A549 (cell line): ENCODE data around the gene SPRR3. TPM values are rescaled to one million over a fixed set of nuclear protein-coding genes. Genes with fewer than 3 reads are reported as not detected.

Experiments used
- ATAC-seq, 2 experiments: fragments of 200-7000 bp in 1 of 2; fragments of >200 bp in 1 of 2; cut with Nextera tagmentation in 1 of 2; cut with Tn5 transposase in 1 of 2; 3 replicates each; pipeline versions ENCODE4 v1.8.0 to v1.9.1; 2018 to 2020; ENCODE audit warnings: mild to moderate bottlenecking in 1 of 2, moderate library complexity in 1 of 2
- CTCF ChIA-PET: fragments of 300-600 bp; sonication (Branson Sonifier 250); formaldehyde crosslinking; extraction: SDS; loops from one replicate; lab custom pipeline; 2021; ENCODE audit warnings: antibody characterized with exemption, inconsistent platforms; lab: Yijun Ruan, JAX
- POLR2A ChIA-PET: fragments of 350-600 bp; formaldehyde crosslinking; extraction: SDS; loops from one replicate; lab custom pipeline; 2021; ENCODE audit warnings: antibody characterized with exemption, inconsistent platforms; lab: Yijun Ruan, JAX
- DNase-seq, 2 experiments: peaks; one replicate each; pipeline versions ENCODE4 v3.0.0 to v3.0.0-alpha.2; 2011 to 2016; ENCODE audit warnings: low read depth in 1 of 2, low spot score in 1 of 2
- FAIRE-seq: peaks from 2 replicates; lab custom pipeline; 2011; peaks lifted over from hg19 to GRCh38; lab: Jason Lieb, UNC
- H3K27ac ChIP-seq, 2 experiments: fragments of >200 bp; sonication (Bioruptor Twin); formaldehyde crosslinking; 3 replicates each; pipeline ENCODE4 v1.5.1; 2016 to 2017
- H3K4me1 ChIP-seq: fragments of >200 bp; sonication (Bioruptor Twin); formaldehyde crosslinking; 3 replicates; pipeline ENCODE4 v1.6.1; 2016
- H3K4me2 ChIP-seq: fragments of >200 bp; sonication (Bioruptor Twin); formaldehyde crosslinking; 3 replicates; pipeline ENCODE4 v1.6.1; 2016
- H3K4me3 ChIP-seq: fragments of >200 bp; sonication (Bioruptor Twin); formaldehyde crosslinking; 3 replicates; pipeline ENCODE4 v1.5.1; 2016
- H3K9me3 ChIP-seq: fragments of >200 bp; sonication (Bioruptor Twin); formaldehyde crosslinking; 3 replicates; pipeline ENCODE4 v1.6.1; 2016
- BHLHE40 ChIP-seq: IDR thresholded peaks from 2 replicates; pipeline ENCODE4 v1.6.1; 2012; ENCODE audit warnings: low read depth, low read length, inconsistent platforms
- CEBPB ChIP-seq, 2 experiments: fragments of >200 bp in 1 of 2; sonication (Bioruptor Twin) in 1 of 2; formaldehyde crosslinking in 1 of 2; IDR thresholded peaks; 2 replicates each; pipeline ENCODE4 v1.6.1; 2012 to 2016
- CHD2 ChIP-seq: fragments of 150-350 bp; IDR thresholded peaks from 2 replicates; pipeline ENCODE4 v1.6.1; 2014; ENCODE audit warnings: low read length; ENCODE audit not compliant: partially characterized antibody
- EHF ChIP-seq: fragments of 250-450 bp; sonication (Bioruptor Pico); IDR thresholded peaks from 2 replicates; pipeline ENCODE4 v1.5.0; 2020; ENCODE audit warnings: mild to moderate bottlenecking
- EHMT2 ChIP-seq: fragments of 200-600 bp; sonication (generic); IDR thresholded peaks from 2 replicates; pipeline ENCODE4 v1.6.1; 2016; ENCODE audit warnings: antibody characterized with exemption, low read depth, mild to moderate bottlenecking, moderate library complexity
- FOSB ChIP-seq: fragments of 250-450 bp; sonication (Bioruptor Pico); IDR thresholded peaks from 2 replicates; pipeline ENCODE4 v1.5.0; 2020; ENCODE audit warnings: mild to moderate bottlenecking, moderate library complexity
- FOSL2 ChIP-seq, 2 experiments: fragments of 450-650 bp in 1 of 2; fragments of >200 bp in 1 of 2; sonication (Bioruptor Twin) in 1 of 2; formaldehyde crosslinking; IDR thresholded peaks; 2 replicates each; pipeline versions ENCODE4 v1.5.0 to v1.6.1; 2016 to 2020; ENCODE audit warnings: mild to moderate bottlenecking in 1 of 2, moderate library complexity in 1 of 2
- GATA3 ChIP-seq: IDR thresholded peaks from 2 replicates; pipeline ENCODE4 v1.6.1; 2012; ENCODE audit warnings: borderline replicate concordance
- HOXA7 ChIP-seq: fragments of 250-450 bp; sonication (Bioruptor Pico); IDR thresholded peaks from 2 replicates; pipeline ENCODE4 v1.5.0; 2020; ENCODE audit warnings: mild to moderate bottlenecking, moderate library complexity
- HOXB5 ChIP-seq: fragments of 250-450 bp; sonication (Bioruptor Pico); IDR thresholded peaks from 2 replicates; pipeline ENCODE4 v1.5.0; 2020; ENCODE audit warnings: mild to moderate bottlenecking, moderate library complexity
- KDM1A ChIP-seq: fragments of 200-600 bp; sonication (generic); IDR thresholded peaks from 2 replicates; pipeline ENCODE4 v1.6.1; 2016; ENCODE audit warnings: low read depth, mild to moderate bottlenecking
- NFE2L2 ChIP-seq: fragments of 150-350 bp; conservative IDR thresholded peaks from 2 replicates; pipeline ENCODE4 v1.6.1; 2014; ENCODE audit warnings: low read length
- POLR2A ChIP-seq: IDR thresholded peaks from 2 replicates; pipeline ENCODE4 v1.6.1; 2012; ENCODE audit warnings: mild to moderate bottlenecking, low read length
- RAD21 ChIP-seq, 2 experiments: fragments of >200 bp in 1 of 2; sonication (Bioruptor Twin) in 1 of 2; formaldehyde crosslinking in 1 of 2; IDR thresholded peaks in 1 of 2; conservative IDR thresholded peaks in 1 of 2; 2 replicates in 1 of 2; 3 replicates in 1 of 2; pipeline ENCODE4 v1.6.1; 2012 to 2018; ENCODE audit warnings: inconsistent platforms in 1 of 2
- RCOR1 ChIP-seq: fragments of 150-350 bp; IDR thresholded peaks from 2 replicates; pipeline ENCODE4 v1.6.1; 2014; ENCODE audit warnings: antibody characterized with exemption, low read length, low read depth
- RFX5 ChIP-seq: fragments of 450-650 bp; IDR thresholded peaks from 2 replicates; pipeline ENCODE4 v1.7.1; 2014; ENCODE audit warnings: antibody characterized with exemption, mild to moderate bottlenecking, moderate library complexity
- SREBF2 ChIP-seq: fragments of 450-650 bp; IDR thresholded peaks from 2 replicates; pipeline ENCODE4 v1.6.1; 2014; ENCODE audit warnings: mild to moderate bottlenecking, moderate library complexity
- ZNF302 ChIP-seq: fragments of 250-450 bp; sonication (Bioruptor Pico); IDR thresholded peaks from 2 replicates; pipeline ENCODE4 v1.9.0; 2021; ENCODE audit warnings: inconsistent platforms, mild to moderate bottlenecking, moderate library complexity
- ZSCAN20 ChIP-seq: fragments of 250-450 bp; sonication (Bioruptor Pico); IDR thresholded peaks from 2 replicates; pipeline ENCODE4 v1.8.0; 2022; ENCODE audit warnings: mild to moderate bottlenecking, moderate library complexity
- WGBS: methylation state at CpG from one replicate; pipeline ENCODE4 v1.1.6; 2017; ENCODE audit errors: missing lambda C conversion rate; 5-methylcytosine and 5-hydroxymethylcytosine counted together
- polyA plus RNA-seq, 4 experiments: library from polyadenylated mRNA; depleted of rRNA in 3 of 4; stranded (reverse); fragments of >200 nt; fragmentation: RNase III in 1 of 4; extraction: RNeasy Plus Mini Kit Qiagen cat#74134 plus additional on column Dnase treatment in 1 of 4; gene quantifications; 2 replicates in 3 of 4; 3 replicates in 1 of 4; pipeline ENCODE4 v1.2.3, GENCODE V29; 2011 to 2017
- TF ChIP-seq, protein P1 (sequence below): fragments of 450-650 bp; IDR thresholded peaks from 2 replicates; pipeline ENCODE4 v1.6.1; 2014; ENCODE audit warnings: antibody characterized with exemption
- TF ChIP-seq, protein P2 (sequence below): fragments of 200-600 bp; sonication (generic); IDR thresholded peaks from 2 replicates; pipeline ENCODE4 v1.6.1; 2016; ENCODE audit warnings: antibody characterized with exemption, mild to moderate bottlenecking, moderate library complexity
- TF ChIP-seq, protein P3 (sequence below): fragments of >200 bp; sonication (Bioruptor Twin); formaldehyde crosslinking; IDR thresholded peaks from 3 replicates; pipeline ENCODE4 v1.5.1; 2016

SPRR3 gene
- polyA plus RNA-seq, 2 of the 4 experiments (the other 2 are of a cell fraction) = not detected

DNA sequence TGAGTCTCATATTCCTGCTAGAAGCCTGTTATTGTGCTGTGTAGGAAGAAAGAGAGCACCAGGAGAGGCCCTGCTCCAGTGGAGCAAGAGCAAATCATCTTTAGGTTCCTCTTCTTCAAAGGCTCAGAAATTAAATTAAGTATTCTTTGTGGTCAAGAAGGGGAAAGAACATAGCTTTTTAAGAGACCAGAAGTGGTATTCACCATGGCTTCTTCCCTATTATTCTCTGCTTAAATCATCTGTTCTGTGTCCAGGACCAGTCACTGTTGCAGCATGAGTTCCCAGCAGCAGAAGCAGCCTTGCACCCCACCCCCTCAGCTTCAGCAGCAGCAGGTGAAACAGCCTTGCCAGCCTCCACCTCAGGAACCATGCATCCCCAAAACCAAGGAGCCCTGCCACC is 30.5 kb downstream of the SPRR3 start:
- Histone ChIP-seq H3K4me1 (no peaks in the 10 kb centered on the region), H3K4me3 (no peak overlapping the region), H3K4me2 (no peak overlapping the region), H3K27ac (no peak overlapping the region), H3K9me3 (no peaks in the 10 kb centered on the region)
- CTCF ChIA-PET = interaction anchor here (0.7 to 2.0 kb wide), 6 partner anchors 8 to 195 kb away, joined by 3 to 11 read pairs (median 4); no protein-coding TSS in a partner anchor
- TF ChIP-seq POLR2A (no peak), ZNF302 (CRISPR knock-in tag) (no peak), HOXA7 (CRISPR knock-in tag) (no peak)
- TF ChIP-seq, protein P1, sequence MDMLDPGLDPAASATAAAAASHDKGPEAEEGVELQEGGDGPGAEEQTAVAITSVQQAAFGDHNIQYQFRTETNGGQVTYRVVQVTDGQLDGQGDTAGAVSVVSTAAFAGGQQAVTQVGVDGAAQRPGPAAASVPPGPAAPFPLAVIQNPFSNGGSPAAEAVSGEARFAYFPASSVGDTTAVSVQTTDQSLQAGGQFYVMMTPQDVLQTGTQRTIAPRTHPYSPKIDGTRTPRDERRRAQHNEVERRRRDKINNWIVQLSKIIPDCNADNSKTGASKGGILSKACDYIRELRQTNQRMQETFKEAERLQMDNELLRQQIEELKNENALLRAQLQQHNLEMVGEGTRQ = no peak
- DNase-seq (no peak), FAIRE-seq (no peak), ATAC-seq (no peak)
- POLR2A ChIA-PET = no interaction called here

DNA sequence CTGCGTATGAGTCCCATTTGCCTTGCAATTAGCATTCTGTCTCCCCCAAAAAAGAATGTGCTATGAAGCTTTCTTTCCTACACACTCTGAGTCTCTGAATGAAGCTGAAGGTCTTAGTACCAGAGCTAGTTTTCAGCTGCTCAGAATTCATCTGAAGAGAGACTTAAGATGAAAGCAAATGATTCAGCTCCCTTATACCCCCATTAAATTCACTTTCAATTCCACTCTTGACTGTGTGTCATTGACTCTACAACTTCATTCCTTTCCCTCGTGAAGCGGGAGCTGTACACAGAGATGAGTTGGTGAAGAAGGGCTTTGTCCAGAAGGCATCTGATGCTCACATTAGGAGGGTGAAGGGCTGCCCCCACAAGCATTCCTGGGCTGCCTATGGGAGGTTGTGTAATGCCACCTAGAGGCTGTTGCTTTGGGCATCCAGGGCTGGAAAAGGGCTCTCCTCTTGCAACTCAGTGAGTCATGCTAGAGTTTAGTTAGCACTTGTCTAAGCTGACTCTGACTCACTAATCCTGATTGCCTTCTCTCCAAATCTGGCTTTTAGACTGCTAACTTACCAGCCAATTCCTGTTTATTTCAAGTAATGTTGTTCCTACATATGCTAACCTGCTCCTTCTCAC is 31.2 kb downstream of the SPRR3 start:
- ChIA-PET POLR2A (no interaction called here), CTCF (interaction anchor here (0.7 to 2.0 kb wide), 7 partner anchors 9 to 195 kb away, joined by 3 to 11 read pairs (median 4); partner anchors contain the start of gene SPRR2A)

DNA sequence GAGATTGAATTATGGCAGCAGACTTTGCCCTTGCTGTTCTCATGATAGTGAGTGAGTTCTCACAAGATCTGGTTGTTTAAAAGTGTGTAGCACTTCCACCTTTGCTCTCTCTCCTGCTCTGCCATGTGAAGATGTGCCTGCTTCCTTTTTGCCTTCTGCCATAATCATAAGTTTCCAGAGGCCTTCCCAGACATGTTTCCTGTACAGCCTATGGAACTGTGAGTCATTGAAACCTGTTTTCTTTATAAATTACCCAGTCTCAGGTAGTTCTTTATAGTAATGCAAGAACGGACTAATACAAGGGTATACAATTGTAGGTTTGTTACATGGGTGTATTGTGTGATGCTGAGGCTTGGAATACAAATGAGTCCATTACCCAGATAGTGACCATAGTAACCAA is 33.7 kb downstream of the SPRR3 start:
- DNase-seq (no peak), ATAC-seq (no peak), FAIRE-seq (no peak)
- 0% methylated on average over 1 of the region's 1 CpG for whole genome bisulfite sequencing
- Histone ChIP-seq H3K4me2 (no peak overlapping the region), H3K27ac (no peak overlapping the region), H3K4me3 (no peak overlapping the region), H3K4me1 (no peaks in the 10 kb centered on the region), H3K9me3 (no peaks in the 10 kb centered on the region)
- ChIA-PET CTCF (no interaction called here), POLR2A (no interaction called here)
- TF ChIP-seq, protein P2, sequence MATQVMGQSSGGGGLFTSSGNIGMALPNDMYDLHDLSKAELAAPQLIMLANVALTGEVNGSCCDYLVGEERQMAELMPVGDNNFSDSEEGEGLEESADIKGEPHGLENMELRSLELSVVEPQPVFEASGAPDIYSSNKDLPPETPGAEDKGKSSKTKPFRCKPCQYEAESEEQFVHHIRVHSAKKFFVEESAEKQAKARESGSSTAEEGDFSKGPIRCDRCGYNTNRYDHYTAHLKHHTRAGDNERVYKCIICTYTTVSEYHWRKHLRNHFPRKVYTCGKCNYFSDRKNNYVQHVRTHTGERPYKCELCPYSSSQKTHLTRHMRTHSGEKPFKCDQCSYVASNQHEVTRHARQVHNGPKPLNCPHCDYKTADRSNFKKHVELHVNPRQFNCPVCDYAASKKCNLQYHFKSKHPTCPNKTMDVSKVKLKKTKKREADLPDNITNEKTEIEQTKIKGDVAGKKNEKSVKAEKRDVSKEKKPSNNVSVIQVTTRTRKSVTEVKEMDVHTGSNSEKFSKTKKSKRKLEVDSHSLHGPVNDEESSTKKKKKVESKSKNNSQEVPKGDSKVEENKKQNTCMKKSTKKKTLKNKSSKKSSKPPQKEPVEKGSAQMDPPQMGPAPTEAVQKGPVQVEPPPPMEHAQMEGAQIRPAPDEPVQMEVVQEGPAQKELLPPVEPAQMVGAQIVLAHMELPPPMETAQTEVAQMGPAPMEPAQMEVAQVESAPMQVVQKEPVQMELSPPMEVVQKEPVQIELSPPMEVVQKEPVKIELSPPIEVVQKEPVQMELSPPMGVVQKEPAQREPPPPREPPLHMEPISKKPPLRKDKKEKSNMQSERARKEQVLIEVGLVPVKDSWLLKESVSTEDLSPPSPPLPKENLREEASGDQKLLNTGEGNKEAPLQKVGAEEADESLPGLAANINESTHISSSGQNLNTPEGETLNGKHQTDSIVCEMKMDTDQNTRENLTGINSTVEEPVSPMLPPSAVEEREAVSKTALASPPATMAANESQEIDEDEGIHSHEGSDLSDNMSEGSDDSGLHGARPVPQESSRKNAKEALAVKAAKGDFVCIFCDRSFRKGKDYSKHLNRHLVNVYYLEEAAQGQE = no peak
- no peak for TF ChIP-seq CHD2
- no peak for TF ChIP-seq CEBPB (IDR thresholded peaks at IDR 0.05)
- TF ChIP-seq RCOR1 = no peak
- TF ChIP-seq HOXB5 = no peak
- no peak for TF ChIP-seq FOSB (CRISPR knock-in tag)
- TF ChIP-seq, protein P3, sequence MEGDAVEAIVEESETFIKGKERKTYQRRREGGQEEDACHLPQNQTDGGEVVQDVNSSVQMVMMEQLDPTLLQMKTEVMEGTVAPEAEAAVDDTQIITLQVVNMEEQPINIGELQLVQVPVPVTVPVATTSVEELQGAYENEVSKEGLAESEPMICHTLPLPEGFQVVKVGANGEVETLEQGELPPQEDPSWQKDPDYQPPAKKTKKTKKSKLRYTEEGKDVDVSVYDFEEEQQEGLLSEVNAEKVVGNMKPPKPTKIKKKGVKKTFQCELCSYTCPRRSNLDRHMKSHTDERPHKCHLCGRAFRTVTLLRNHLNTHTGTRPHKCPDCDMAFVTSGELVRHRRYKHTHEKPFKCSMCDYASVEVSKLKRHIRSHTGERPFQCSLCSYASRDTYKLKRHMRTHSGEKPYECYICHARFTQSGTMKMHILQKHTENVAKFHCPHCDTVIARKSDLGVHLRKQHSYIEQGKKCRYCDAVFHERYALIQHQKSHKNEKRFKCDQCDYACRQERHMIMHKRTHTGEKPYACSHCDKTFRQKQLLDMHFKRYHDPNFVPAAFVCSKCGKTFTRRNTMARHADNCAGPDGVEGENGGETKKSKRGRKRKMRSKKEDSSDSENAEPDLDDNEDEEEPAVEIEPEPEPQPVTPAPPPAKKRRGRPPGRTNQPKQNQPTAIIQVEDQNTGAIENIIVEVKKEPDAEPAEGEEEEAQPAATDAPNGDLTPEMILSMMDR = no peak
- TF ChIP-seq KDM1A = no peak
- no peak for TF ChIP-seq RFX5
- no peak for TF ChIP-seq GATA3
- TF ChIP-seq BHLHE40 = no peak
- no peak for TF ChIP-seq ZSCAN20 (CRISPR knock-in tag)
- no peak for TF ChIP-seq ZNF302 (CRISPR knock-in tag)
- no peak for TF ChIP-seq EHMT2
- TF ChIP-seq NFE2L2 = no peak
- no peak for TF ChIP-seq SREBF2

More for the DNA sequence above, 31.2 kb downstream of the SPRR3 start:
- H3K27ac ChIP-seq = no peak overlapping the region
- TF ChIP-seq GATA3 = no peak
- TF ChIP-seq EHF (CRISPR knock-in tag) = no peak
- TF ChIP-seq RAD21 (conservative IDR thresholded peaks at IDR 0.05 in 1 of 2, IDR thresholded peaks at IDR 0.05 in 1 of 2) = peak; percentile 26 to 36; a peak in 2 of 5 replicates
- TF ChIP-seq, protein P3 = peak; percentile 21; the same call in 2 of the 3 replicates
- no peak for TF ChIP-seq FOSL2 (IDR thresholded peaks at IDR 0.05)
- TF ChIP-seq FOSL2 (CRISPR knock-in tag; IDR thresholded peaks at IDR 0.05) = peak; percentile 53; the same call in 1 of the 2 replicates
- FAIRE-seq (no peak), ATAC-seq (peak; percentile 97 to 99), DNase-seq (peak; percentile 23 to 44)
- no peak overlapping the region for H3K4me2 ChIP-seq
- H3K4me1 ChIP-seq = no peaks in the 10 kb centered on the region
- H3K9me3 ChIP-seq = no peaks in the 10 kb centered on the region
- H3K4me3 ChIP-seq = no peak overlapping the region
- 21% methylated on average over 3 of the region's 3 CpGs for WGBS
